Skeletal muscle satellite cell (primary cell): ENCODE data around the gene SARS1. TPM values are rescaled to one million over a fixed set of nuclear protein-coding genes. Genes with fewer than 3 reads are reported as not detected.
"Not testable (repeated sequence)": the region's sequence is repeated elsewhere in the genome, so short reads cannot be mapped to it uniquely, and the experiment has no call there.

ENCODE experiments used
- H3K27me3 ChIP-seq: 2 replicates; pipeline ENCODE4 v1.7.0; 2013; ENCODE audit warnings: low read length; ENCODE audit not compliant: control insufficient read depth, insufficient read depth
- H3K36me3 ChIP-seq: 2 replicates; pipeline ENCODE4 v1.7.0; 2013; ENCODE audit warnings: mild to moderate bottlenecking, control low read depth, low read length; ENCODE audit not compliant: insufficient read depth
- H3K4me1 ChIP-seq: 2 replicates; pipeline ENCODE4 v1.7.0; 2013; ENCODE audit warnings: low read length; ENCODE audit not compliant: control insufficient read depth, insufficient read depth
- H3K4me2 ChIP-seq: 2 replicates; pipeline ENCODE4 v1.7.0; 2013; ENCODE audit warnings: mild to moderate bottlenecking, low read length
- H3K4me3 ChIP-seq: 2 replicates; pipeline ENCODE4 v1.7.0; 2013; ENCODE audit warnings: low read length
- H3K9ac ChIP-seq: 2 replicates; pipeline ENCODE4 v1.7.0; 2013; ENCODE audit warnings: mild to moderate bottlenecking, low read depth, low read length, moderate library complexity
- H3K9me3 ChIP-seq: replicated peaks from 2 replicates; pipeline ENCODE4 v1.7.0; 2013; ENCODE audit warnings: mild to moderate bottlenecking, control low read depth, low read length
- total RNA-seq: library from RNA; depleted of rRNA; stranded (reverse); fragments of >200 nt; gene quantifications from 2 replicates; pipeline ENCODE4 v1.2.3, GENCODE V29; 2012; rRNA removed

Gene SARS1, protein sequence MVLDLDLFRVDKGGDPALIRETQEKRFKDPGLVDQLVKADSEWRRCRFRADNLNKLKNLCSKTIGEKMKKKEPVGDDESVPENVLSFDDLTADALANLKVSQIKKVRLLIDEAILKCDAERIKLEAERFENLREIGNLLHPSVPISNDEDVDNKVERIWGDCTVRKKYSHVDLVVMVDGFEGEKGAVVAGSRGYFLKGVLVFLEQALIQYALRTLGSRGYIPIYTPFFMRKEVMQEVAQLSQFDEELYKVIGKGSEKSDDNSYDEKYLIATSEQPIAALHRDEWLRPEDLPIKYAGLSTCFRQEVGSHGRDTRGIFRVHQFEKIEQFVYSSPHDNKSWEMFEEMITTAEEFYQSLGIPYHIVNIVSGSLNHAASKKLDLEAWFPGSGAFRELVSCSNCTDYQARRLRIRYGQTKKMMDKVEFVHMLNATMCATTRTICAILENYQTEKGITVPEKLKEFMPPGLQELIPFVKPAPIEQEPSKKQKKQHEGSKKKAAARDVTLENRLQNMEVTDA
- total RNA-seq, result 199 and 255 TPM in 2 replicates

DNA sequence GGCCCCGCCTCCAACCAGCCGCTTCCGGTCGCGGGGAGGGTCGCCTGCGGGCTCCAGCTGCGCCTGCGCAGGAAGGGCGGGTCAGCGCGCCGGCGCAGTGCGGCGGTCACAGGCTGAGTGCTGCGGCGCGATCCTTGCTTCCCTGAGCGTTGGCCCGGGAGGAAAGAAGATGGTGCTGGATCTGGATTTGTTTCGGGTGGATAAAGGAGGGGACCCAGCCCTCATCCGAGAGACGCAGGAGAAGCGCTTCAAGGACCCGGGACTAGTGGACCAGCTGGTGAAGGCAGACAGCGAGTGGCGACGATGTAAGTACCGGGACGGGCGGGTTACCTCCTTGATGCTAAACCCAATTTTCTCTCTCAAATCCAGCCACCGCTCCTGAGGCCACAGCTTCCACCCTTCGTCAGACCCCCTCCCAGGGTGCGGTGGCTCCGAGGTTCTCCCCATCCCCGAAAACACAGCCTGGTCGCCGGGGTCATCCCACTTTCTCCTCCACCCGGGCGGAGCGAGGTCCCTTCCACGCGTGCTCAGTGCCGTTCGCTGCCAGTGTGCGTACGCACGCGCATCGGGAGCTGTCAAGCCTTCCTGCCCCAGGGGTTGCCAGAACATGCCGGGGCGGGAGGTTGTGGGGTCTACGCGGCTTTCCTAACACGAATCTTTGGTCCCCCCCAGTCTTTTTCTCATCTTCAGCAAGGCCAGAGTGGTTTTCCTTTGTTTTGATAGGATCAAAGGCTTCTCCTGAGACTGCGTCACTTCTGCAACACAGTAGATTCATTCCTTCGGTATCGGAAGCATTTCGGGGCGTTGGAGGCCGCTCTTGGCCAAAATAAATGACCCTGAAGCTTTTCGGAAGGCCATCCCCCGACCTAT is at the start of gene SARS1:
Gene SARS1, plus strand, starts transcription at position 95 of the 870 bp plus-strand sequence. Its CDS starts 75 bp downstream, at position 170.
- Histone ChIP-seq H3K4me3 (peak within 1 kb of the TSS; percentile 93), H3K27me3 (no peaks in the 10 kb centered on the region), H3K9me3 (no peaks in the 10 kb centered on the region), H3K9ac (peak within 1 kb of the TSS; percentile 93), H3K4me2 (peak within 1 kb of the TSS; percentile 80), H3K36me3 (peaks cover 3% of the 10 kb centered on the region), H3K4me1 (peaks cover 16% of the 10 kb centered on the region)

DNA sequence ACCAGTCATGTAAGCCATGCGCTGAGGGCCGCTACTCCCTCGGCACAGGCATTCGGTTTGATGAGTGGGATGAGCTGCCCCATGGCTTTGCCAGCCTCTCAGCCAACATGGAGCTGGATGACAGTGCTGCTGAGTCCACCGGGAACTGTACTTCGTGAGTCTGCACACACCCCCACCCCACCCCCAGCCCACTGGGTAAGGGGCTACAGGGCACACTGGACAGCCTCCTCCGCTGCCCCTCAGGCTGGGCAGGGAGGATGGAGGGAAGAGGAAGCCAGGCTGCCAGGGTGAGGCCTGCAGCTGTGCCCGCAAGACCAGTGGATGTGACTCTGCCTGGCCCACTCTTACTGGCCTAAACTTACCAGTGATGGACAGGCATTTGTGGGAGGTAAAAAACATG is 49.2 kb upstream of the SARS1 start:
- Histone ChIP-seq H3K9ac (no peak overlapping the region), H3K27me3 (peaks cover 6% of the 10 kb centered on the region), H3K4me2 (no peak overlapping the region), H3K4me1 (peaks cover 13% of the 10 kb centered on the region), H3K4me3 (no peak overlapping the region), H3K9me3 (no peaks in the 10 kb centered on the region), H3K36me3 (no peaks in the 10 kb centered on the region)

DNA sequence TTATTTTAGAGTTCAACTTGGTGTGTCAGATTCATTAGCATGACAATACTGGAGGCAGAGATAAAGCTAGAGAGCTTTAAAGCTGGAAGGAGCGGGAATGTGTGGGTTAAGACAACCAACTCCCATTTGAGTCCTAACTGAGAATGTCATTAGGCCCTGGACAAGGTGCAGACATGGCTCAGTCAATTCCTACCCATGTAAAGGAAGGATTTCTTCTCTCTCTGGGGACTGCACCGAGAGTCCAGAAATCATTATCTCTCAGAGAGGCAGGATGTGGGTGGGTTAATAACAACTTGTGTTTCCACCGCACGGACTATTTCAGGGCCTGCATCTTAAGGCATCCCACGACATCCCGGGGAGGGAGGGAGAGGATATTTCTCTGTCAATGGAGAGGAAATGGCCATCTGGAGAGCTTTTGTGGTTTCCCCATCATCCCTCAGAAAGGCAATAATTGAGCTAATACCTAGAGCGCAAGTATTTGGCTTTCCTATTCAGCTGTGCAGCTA is 46.7 kb upstream of the SARS1 start:
- no peak overlapping the region for H3K4me2 ChIP-seq
- H3K9ac ChIP-seq, result no peak overlapping the region
- peaks cover 6% of the 10 kb centered on the region for H3K4me1 ChIP-seq
- no peaks in the 10 kb centered on the region for H3K36me3 ChIP-seq
- peaks cover 11% of the 10 kb centered on the region for H3K27me3 ChIP-seq
- no peaks in the 10 kb centered on the region for H3K9me3 ChIP-seq
- no peak overlapping the region for H3K4me3 ChIP-seq

DNA sequence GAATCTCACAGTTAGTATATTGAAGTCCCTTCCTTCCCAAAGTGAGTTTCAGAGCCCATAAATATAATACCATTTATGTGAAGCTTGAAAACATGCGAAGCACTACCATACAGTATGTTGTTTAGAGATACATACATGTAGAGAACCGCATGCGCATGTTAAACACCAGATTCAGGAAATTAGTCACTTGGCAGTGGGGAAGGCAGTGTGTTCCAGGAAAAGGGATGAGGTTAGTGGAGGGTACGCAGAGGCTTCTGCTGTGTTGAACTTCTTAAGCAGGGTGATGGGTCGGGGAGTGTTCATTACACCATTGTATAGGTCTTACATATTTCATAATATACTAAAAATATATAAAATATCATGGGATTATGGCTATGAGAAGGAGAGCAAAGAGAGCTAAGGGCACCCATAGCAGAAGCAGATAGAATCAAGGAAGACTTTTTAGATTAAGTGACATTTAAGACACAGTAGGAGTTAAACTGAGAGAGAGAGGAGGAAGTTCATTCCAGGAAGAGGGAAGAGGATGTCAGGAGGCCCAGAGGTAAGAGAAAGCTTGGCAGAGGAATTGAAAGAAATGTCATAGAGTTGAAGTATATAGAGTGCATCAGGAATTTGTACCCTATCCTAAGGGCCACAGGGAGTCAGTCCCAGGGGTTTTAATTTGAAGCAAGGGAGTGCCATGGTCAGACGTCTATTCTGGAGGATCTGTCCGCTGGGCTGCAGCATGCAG is 43.5 kb upstream of the SARS1 start:
- Histone ChIP-seq H3K9me3 (no peaks in the 10 kb centered on the region), H3K36me3 (no peaks in the 10 kb centered on the region), H3K9ac (no peak overlapping the region), H3K27me3 (peaks cover 19% of the 10 kb centered on the region), H3K4me2 (no peak overlapping the region), H3K4me1 (no peaks in the 10 kb centered on the region), H3K4me3 (no peak overlapping the region)

DNA sequence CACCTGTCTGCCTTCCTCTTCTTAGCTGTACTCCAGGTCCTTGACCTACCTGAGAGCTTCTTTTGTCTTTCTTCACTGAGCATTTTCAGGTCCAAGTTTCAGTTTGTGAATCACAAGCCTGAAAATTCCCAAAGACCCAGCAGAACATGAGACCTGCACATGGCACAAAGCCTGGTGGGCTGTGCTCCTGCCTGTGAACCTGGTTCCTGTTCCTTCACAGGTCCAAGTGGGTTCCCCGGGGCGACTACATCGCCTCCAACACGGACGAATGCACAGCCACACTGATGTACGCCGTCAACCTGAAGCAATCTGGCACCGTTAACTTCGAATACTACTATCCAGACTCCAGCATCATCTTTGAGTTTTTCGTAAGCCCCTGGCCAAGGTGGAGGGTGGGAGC is 42.1 kb upstream of the SARS1 start:
- H3K9me3 ChIP-seq, result no peaks in the 10 kb centered on the region
- H3K4me1 ChIP-seq, result no peaks in the 10 kb centered on the region
- H3K9ac ChIP-seq, result no peak overlapping the region
- H3K4me3 ChIP-seq, result no peak overlapping the region
- H3K36me3 ChIP-seq, result no peaks in the 10 kb centered on the region
- H3K4me2 ChIP-seq, result no peak overlapping the region
- H3K27me3 ChIP-seq, result peaks cover 19% of the 10 kb centered on the region

DNA sequence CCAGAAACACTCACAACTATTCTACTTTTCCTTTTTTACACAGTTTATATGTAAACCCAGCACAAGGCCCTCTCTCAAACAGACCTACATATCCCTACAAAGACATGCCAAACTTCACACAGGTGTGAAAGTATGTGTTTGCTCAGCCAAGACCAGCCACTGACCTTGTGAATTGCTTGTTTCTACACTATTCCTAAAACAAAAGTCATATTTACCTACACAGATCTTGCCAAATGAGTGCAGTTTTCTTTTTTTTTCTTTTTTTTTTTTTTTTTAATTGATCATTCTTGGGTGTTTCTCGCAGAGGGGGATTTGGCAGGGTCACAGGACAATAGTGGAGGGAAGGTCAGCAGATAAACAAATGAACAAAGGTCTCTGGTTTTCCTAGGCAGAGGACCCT is 37.4 kb upstream of the SARS1 start:
- peaks cover 13% of the 10 kb centered on the region for H3K27me3 ChIP-seq
- not testable (repeated sequence) for H3K9me3 ChIP-seq, H3K4me3 ChIP-seq, H3K4me2 ChIP-seq, H3K36me3 ChIP-seq, H3K9ac ChIP-seq, H3K4me1 ChIP-seq

DNA sequence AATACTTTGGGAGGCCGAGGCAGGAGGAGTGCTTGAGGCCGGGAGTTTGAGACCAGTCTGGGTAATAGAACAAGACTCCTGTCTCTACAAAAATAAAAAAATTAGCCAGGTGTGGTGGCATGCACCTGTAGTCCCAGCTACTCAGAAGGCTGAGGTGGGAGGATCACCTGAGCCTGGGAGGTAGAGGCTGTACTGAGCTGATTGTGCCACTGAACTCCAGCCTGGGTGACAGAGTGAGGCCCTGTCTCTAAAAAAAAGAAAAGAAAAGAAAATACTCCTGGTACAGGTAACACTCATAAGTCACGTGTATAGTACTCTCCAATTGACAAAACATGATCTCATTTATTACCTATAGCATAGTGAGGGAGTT is 33.0 kb upstream of the SARS1 start:
- not testable (repeated sequence) for H3K9ac ChIP-seq, H3K36me3 ChIP-seq, H3K4me1 ChIP-seq, H3K9me3 ChIP-seq, H3K4me2 ChIP-seq, H3K4me3 ChIP-seq, H3K27me3 ChIP-seq

DNA sequence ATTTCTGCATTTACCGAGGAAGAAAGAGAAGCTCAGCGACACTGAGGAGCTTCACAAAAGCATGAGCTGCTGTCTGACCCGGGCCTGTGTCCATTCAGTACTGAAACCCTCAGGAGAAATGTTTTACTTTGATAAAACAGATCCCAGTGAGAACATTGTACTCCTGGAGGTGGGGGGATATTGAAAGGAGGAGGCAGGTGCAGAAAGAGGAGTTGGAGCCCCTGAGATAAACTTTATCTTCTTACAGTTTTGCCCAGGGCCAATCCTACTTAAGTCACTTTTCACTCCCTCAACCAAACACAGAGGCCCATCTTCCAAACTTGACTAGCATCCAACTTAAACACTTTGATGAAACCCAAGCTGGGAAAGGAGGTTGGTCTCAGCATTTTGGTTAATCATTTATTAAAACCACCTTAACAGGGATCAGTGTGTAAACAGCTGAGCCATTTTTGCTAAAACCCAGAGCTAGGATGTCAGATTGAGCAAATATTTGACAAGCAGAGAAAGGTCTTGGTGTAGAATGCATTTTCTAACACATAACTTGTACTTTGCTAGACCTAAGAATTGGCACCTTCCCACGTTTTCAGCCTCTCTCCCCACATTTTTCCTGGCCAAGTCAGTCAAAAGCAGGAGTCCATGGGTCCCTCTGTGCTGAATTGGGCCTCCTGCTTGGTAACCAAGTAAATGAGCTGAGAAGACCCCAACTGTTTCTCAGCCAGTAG is 32.5 kb upstream of the SARS1 start:
- H3K9ac ChIP-seq, result no peak overlapping the region

DNA sequence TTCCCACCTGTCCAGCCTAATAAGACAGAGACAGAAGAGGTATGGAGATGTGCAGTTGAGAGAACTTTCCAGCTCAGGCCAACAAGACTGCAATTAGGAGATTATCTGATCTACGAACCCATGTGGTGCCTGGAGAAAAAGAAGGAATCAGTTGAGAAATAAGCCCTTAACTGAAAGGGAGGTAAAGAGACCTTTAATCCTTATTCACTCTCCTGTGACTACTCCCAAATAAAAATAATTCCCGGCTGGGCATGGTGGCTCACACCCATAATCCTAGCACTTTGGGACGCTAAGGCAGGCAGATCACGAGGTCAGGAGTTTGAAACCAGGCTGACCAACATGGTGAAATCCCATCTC is 31.9 kb upstream of the SARS1 start:
- Histone ChIP-seq H3K4me2 (no peak overlapping the region), H3K9ac (no peak overlapping the region), H3K36me3 (no peaks in the 10 kb centered on the region), H3K4me1 (no peaks in the 10 kb centered on the region), H3K9me3 (no peaks in the 10 kb centered on the region), H3K27me3 (no peaks in the 10 kb centered on the region), H3K4me3 (no peak overlapping the region)

More for the DNA sequence above, 32.5 kb upstream of the SARS1 start:
- H3K36me3 ChIP-seq, result no peaks in the 10 kb centered on the region
- no peaks in the 10 kb centered on the region for H3K4me1 ChIP-seq
- no peak overlapping the region for H3K4me2 ChIP-seq
- no peaks in the 10 kb centered on the region for H3K9me3 ChIP-seq
- no peaks in the 10 kb centered on the region for H3K27me3 ChIP-seq
- H3K4me3 ChIP-seq, result no peak overlapping the region

DNA sequence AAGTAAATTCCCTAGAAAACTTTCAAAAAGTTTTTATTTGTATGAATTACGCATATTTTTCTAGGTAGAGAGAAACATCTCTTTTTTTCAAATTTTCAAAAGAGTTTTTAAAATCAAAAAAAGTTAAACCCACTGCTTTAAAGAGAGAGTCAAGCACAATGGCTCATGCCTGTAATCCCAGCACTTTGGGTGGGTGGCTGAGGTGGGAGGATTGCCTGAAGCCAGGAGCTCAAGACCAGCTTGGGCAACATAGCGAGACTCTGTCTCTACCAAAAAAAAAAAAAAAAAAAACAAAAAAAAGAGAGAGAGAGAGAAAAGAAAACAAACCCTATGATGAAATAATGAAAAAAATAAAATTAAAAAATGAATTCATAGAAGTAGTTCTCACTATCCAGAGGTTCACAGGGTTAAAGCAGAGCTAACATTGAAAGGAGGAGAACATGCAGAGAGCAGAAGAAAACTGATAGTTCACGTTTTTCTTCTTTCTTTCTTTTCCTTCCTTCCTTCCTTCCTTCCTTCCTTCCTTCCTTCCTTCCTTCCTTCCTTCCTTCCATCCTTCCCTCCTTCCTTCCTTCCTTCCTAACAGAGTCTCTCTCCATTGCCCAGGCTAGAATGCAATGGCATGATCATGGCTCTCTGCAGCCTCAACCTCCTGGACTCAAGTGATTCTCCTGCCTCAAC is 30.5 kb upstream of the SARS1 start:
- H3K9ac ChIP-seq, result no peak overlapping the region
- no peak overlapping the region for H3K4me3 ChIP-seq
- no peaks in the 10 kb centered on the region for H3K27me3 ChIP-seq
- H3K4me2 ChIP-seq, result no peak overlapping the region
- no peaks in the 10 kb centered on the region for H3K9me3 ChIP-seq
- H3K36me3 ChIP-seq, result no peaks in the 10 kb centered on the region
- no peaks in the 10 kb centered on the region for H3K4me1 ChIP-seq
